ENCODE measurements around the gene LRRC37A. TPM values are rescaled to one million over a fixed set of nuclear protein-coding genes. Genes with fewer than 3 reads are reported as not detected.

LRRC37A gene
- total RNA-seq = 0.67 and 0.74 TPM in 2 replicates

DNA sequence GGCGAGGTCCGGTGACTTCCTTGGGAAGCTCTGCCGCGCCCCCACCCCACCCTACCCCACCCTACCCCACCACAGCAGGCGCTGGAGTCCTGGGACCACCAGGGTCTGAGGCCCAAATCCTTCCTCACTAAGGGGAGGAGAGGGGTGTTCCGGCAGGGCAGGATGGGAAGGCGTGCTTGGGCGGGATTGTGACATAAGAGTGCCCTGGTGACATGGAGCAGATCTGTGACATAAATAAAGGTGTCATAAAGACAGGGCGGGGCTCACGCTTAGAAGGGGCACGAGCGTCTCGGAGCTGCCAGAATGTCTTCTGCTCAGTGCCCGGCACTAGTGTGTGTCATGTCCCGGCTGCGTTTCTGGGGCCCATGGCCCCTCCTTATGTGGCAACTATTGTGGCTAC, at the start of gene LRRC37A:
LRRC37A (plus strand) TSS at position 301 of the 400 bp plus-strand sequence; CDS start at position 304, 3 bp downstream.

DNA sequence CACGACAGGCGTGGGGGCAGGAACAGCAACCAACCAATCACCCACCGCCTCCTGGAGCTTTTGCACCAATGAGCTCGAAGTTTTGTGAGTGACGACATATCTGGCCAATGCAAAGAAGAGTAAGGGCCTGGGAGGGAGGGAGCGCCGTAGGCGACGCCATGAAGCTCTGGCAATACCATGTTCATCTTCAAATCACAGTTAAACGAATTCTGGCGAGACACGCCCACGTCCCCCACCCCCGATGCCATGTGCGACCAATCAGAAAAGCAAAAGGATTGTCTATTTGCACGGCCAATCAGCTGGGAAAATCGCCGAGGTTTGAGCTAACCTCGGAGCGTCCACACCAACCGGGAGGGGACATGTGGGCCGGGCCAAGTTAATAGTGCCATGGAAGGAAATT, 66.8 kb downstream of the LRRC37A start, which contains the start of gene ARL17B:
ARL17B (minus strand) TSS at position 12 of the 400 bp plus-strand sequence. CDS start 3,369 bp downstream, outside the sequence.

Other genes with a start within 250 kb of the LRRC37A start
- 17.5 and 23.5 TPM in 2 replicates for gene KANSL1, start 101.7 kb upstream of the LRRC37A start, total RNA-seq
- 5.2 and 6.6 TPM in 2 replicates for gene ARL17B, start 66.6 kb downstream of the LRRC37A start, total RNA-seq
- 3.6 and 4.9 TPM in 2 replicates for gene LRRC37A2, start 217.3 kb downstream of the LRRC37A start, total RNA-seq

Measured in bronchus fibroblast of lung (primary cell).